ENCODE measurements around the gene OSER1.

- TF ChIP-seq EP300 (IDR thresholded peaks at IDR 0.05) (no peak), CTCF (IDR thresholded peaks at IDR 0.05) (no peak), POLR2A (IDR thresholded peaks at IDR 0.05) (no peak), POLR2AphosphoS5 (IDR thresholded peaks at IDR 0.05) (no peak)
These were observed 25.0 kb downstream of the OSER1 start for GRCh38 chr20:44185574-44185973.

Data from gastroesophageal sphincter (tissue), 3 donors.